Measurements from ENCODE around the gene AIF1. TPM values are rescaled to one million over a fixed set of nuclear protein-coding genes. Genes with fewer than 3 reads are reported as not detected.

AIF1 gene
- total RNA-seq, 5 donors from 2014 or later (not counting 1 experiment from before 2014, with no cell fraction given), result 7.6 to 54.3 (median 18.1) TPM

DNA sequence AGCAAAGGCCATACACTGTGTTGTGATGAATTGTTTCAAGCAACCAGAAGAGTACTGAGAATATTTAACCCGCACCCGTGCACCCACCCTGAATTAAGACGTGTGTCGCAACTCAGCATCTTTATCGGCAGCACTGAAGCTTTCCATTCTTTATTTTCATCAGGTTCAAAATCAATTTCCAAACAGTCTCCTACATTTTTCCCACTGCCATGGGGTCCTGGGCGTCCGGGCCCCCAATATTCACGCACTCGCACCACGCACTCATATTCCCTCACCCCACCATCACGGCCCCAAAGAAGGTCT is 34.6 kb upstream of the AIF1 start:
- ChIA-PET CTCF (interaction anchor here (0.9 to 8.3 kb wide), 11 partner anchors 10 to 88 kb away, joined by 3 to 167 read pairs (median 7); partner anchors contain the start of genes DDX39B (in 1 of the 2), NCR3 (in 1 of the 2) and NFKBIL1 (in 1 of the 2)), POLR2A (interaction anchor here (0.7 to 1.2 kb wide), 4 partner anchors 12 to 29 kb away, joined by 3 read pairs; partner anchors contain the start of gene NCR3 (in 1 of the 2))
- Histone ChIP-seq H3K36me3 (ENCODE audit: control insufficient read depth in 2 of 2, extremely low read depth in 1 of 2, insufficient read depth in 1 of 2, low read length in 1 of 2) (peaks cover 0 to 18% of the 10 kb centered on the region in 2 donors), H3K27ac (ENCODE audit: low read length) (peak overlapping the region; percentile 92), H3K9me3 (no peaks in the 10 kb centered on the region), H3K4me1 (ENCODE audit: control insufficient read depth in 1 of 2, extremely low read depth in 1 of 2, insufficient read depth in 2 of 2, low read length in 2 of 2) (peaks cover 35 to 85% of the 10 kb centered on the region in 2 experiments), H3K4me3 (ENCODE audit: control insufficient read depth in 1 of 2, extremely low read depth in 1 of 2, low read length in 1 of 2) (peak overlapping the region; percentile 86 to 99), H3K27me3 (replicated peaks in 1 of 2; ENCODE audit: control insufficient read depth in 2 of 2, extremely low read depth in 1 of 2, insufficient read depth in 2 of 2, low read length in 1 of 2) (no peaks in the 10 kb centered on the region)
- Mint-ChIP-seq H3K27me3 (no peaks in the 10 kb centered on the region), H3K4me3 (peak overlapping the region; percentile 97 to 100 (median 99)), H3K27ac (peak overlapping the region; percentile 94 to 98), H3K36me3 (peaks cover 36% of the 10 kb centered on the region), H3K9me3 (no peaks in the 10 kb centered on the region), H3K4me1 (peaks cover 75 to 82% (median 81%) of the 10 kb centered on the region in 3 donors)
- DNase-seq, result peak in 1 of 35 experiments; percentile 29
- no peak for ATAC-seq (replicated peaks in 1 of 4)
- WGBS (ENCODE audit: insufficient coverage), result 4% methylated on average over 9 of the region's 11 CpGs

GRCh38 chr6:31580807-31581433 is 34.1 kb upstream of the AIF1 start:
- ChIA-PET CTCF (interaction anchor here (0.5 to 8.3 kb wide), 11 partner anchors 11 to 1079 kb away, joined by 3 to 167 read pairs (median 7); partner anchors contain the start of genes DDX39B (in 1 of the 2) and NCR3 (in 1 of the 2)), POLR2A (interaction anchor here (0.6 to 1.2 kb wide), 4 partner anchors 13 to 71 kb away, joined by 3 to 7 read pairs (median 4); no protein-coding TSS in a partner anchor)
- peaks cover 36% of the 10 kb centered on the region for H3K36me3 Mint-ChIP-seq
- ATAC-seq (replicated peaks in 1 of 4) (peak; percentile 65 to 70 (median 68)), DNase-seq (peak; percentile 69 to 93 (median 85))
- H3K9me3 Mint-ChIP-seq, result no peaks in the 10 kb centered on the region
- peak overlapping the region; percentile 97 to 100 (median 99) for H3K4me3 Mint-ChIP-seq
- peaks cover 75 to 83% (median 81%) of the 10 kb centered on the region in 3 donors for H3K4me1 Mint-ChIP-seq
- peak overlapping the region; percentile 86 to 99 for H3K4me3 ChIP-seq (ENCODE audit: control insufficient read depth in 1 of 2, extremely low read depth in 1 of 2, low read length in 1 of 2)
- no peaks in the 10 kb centered on the region for H3K27me3 Mint-ChIP-seq
- H3K27me3 ChIP-seq (replicated peaks in 1 of 2; ENCODE audit: control insufficient read depth in 2 of 2, extremely low read depth in 1 of 2, insufficient read depth in 2 of 2, low read length in 1 of 2), result no peaks in the 10 kb centered on the region
- H3K4me1 ChIP-seq (ENCODE audit: control insufficient read depth in 1 of 2, extremely low read depth in 1 of 2, insufficient read depth in 2 of 2, low read length in 2 of 2), result peaks cover 39 to 86% of the 10 kb centered on the region in 2 experiments
- no peaks in the 10 kb centered on the region for H3K9me3 ChIP-seq
- H3K27ac ChIP-seq (ENCODE audit: low read length), result peak overlapping the region; percentile 92
- peaks cover 0 to 18% of the 10 kb centered on the region in 2 donors for H3K36me3 ChIP-seq (ENCODE audit: control insufficient read depth in 2 of 2, extremely low read depth in 1 of 2, insufficient read depth in 1 of 2, low read length in 1 of 2)
- peak overlapping the region; percentile 94 to 98 for H3K27ac Mint-ChIP-seq
- WGBS (ENCODE audit: insufficient coverage), result 0% methylated on average over 62 of the region's 62 CpGs

GRCh38 chr6:31581434-31582229 is 33.4 kb upstream of the AIF1 start:
- ATAC-seq (replicated peaks in 1 of 4) (peak in 1 of 4 experiments; percentile 1), DNase-seq (peak in 3 of 35 experiments; percentile 29 to 44 (median 44))
- H3K4me3 Mint-ChIP-seq, result peak overlapping the region; percentile 97 to 100 (median 99)
- H3K36me3 ChIP-seq (ENCODE audit: control insufficient read depth in 2 of 2, extremely low read depth in 1 of 2, insufficient read depth in 1 of 2, low read length in 1 of 2), result peaks cover 0 to 18% of the 10 kb centered on the region in 2 donors
- peak overlapping the region; percentile 94 to 98 for H3K27ac Mint-ChIP-seq
- H3K27me3 ChIP-seq (replicated peaks in 1 of 2; ENCODE audit: control insufficient read depth in 2 of 2, extremely low read depth in 1 of 2, insufficient read depth in 2 of 2, low read length in 1 of 2), result no peaks in the 10 kb centered on the region
- peaks cover 75 to 83% (median 81%) of the 10 kb centered on the region in 3 donors for H3K4me1 Mint-ChIP-seq
- no peaks in the 10 kb centered on the region for H3K9me3 ChIP-seq
- H3K27ac ChIP-seq (ENCODE audit: low read length), result peak overlapping the region; percentile 92
- H3K36me3 Mint-ChIP-seq, result peaks cover 35% of the 10 kb centered on the region
- CTCF ChIA-PET, result interaction anchor here (0.5 to 8.3 kb wide), 10 partner anchors 12 to 1080 kb away, joined by 3 to 167 read pairs (median 6); partner anchors contain the start of genes NCR3 (in 1 of the 2) and NFKBIL1 (in 1 of the 2)
- H3K4me1 ChIP-seq (ENCODE audit: control insufficient read depth in 1 of 2, extremely low read depth in 1 of 2, insufficient read depth in 2 of 2, low read length in 2 of 2), result peaks cover 42 to 90% of the 10 kb centered on the region in 2 experiments
- POLR2A ChIA-PET, result interaction anchor here (0.6 to 1.2 kb wide), 3 partner anchors 17 to 70 kb away, joined by 3 to 7 read pairs (median 4); no protein-coding TSS in a partner anchor
- no peaks in the 10 kb centered on the region for H3K27me3 Mint-ChIP-seq
- H3K4me3 ChIP-seq (ENCODE audit: control insufficient read depth in 1 of 2, extremely low read depth in 1 of 2, low read length in 1 of 2), result peak overlapping the region; percentile 86 to 99
- 1% methylated on average over 11 of the region's 21 CpGs for WGBS (ENCODE audit: insufficient coverage)
- no peaks in the 10 kb centered on the region for H3K9me3 Mint-ChIP-seq

- peaks cover 43 to 90% of the 10 kb centered on the region in 2 experiments for H3K4me1 ChIP-seq (ENCODE audit: control insufficient read depth in 1 of 2, extremely low read depth in 1 of 2, insufficient read depth in 2 of 2, low read length in 2 of 2)
- H3K27me3 ChIP-seq (replicated peaks in 1 of 2; ENCODE audit: control insufficient read depth in 2 of 2, extremely low read depth in 1 of 2, insufficient read depth in 2 of 2, low read length in 1 of 2), result no peaks in the 10 kb centered on the region
- Mint-ChIP-seq H3K4me1 (peaks cover 75 to 83% (median 81%) of the 10 kb centered on the region in 3 donors), H3K27me3 (no peaks in the 10 kb centered on the region), H3K27ac (peak within 1 kb of the TSS; percentile 94 to 98), H3K36me3 (peaks cover 29% of the 10 kb centered on the region), H3K4me3 (peak within 1 kb of the TSS; percentile 97 to 100 (median 99)), H3K9me3 (no peaks in the 10 kb centered on the region)
- peaks cover 0 to 17% of the 10 kb centered on the region in 2 donors for H3K36me3 ChIP-seq (ENCODE audit: control insufficient read depth in 2 of 2, extremely low read depth in 1 of 2, insufficient read depth in 1 of 2, low read length in 1 of 2)
- 0% methylated on average over 1 of the region's 3 CpGs for WGBS (ENCODE audit: insufficient coverage)
- peak; percentile 53 to 87 (median 77) for DNase-seq
- peak within 1 kb of the TSS; percentile 92 for H3K27ac ChIP-seq (ENCODE audit: low read length)
- H3K4me3 ChIP-seq (ENCODE audit: control insufficient read depth in 1 of 2, extremely low read depth in 1 of 2, low read length in 1 of 2), result peak within 1 kb of the TSS; percentile 86 to 99
- H3K9me3 ChIP-seq, result no peaks in the 10 kb centered on the region
- POLR2A ChIA-PET, result interaction anchor here (0.6 to 1.6 kb wide), 4 partner anchors 11 to 19 kb away, joined by 3 to 6 read pairs (median 3); partner anchors contain the start of gene NCR3 (in 1 of the 2)
- CTCF ChIA-PET, result interaction anchor here (0.6 to 8.3 kb wide), 13 partner anchors 7 to 292 kb away, joined by 3 to 167 read pairs (median 5); partner anchors contain the start of genes NCR3 (in 1 of the 2), NFKBIL1 (in 1 of the 2) and TNF (in 1 of the 2)
- ATAC-seq (replicated peaks in 1 of 4), result peak; percentile 66 to 76 (median 70)
These were observed 32.8 kb upstream of the AIF1 start, which contains the start of gene LTB for GRCh38 chr6:31582230-31582643. TSS of gene LTB (minus strand) at chr6:31582424. CDS start at chr6:31582417, 7 bp downstream.

DNA sequence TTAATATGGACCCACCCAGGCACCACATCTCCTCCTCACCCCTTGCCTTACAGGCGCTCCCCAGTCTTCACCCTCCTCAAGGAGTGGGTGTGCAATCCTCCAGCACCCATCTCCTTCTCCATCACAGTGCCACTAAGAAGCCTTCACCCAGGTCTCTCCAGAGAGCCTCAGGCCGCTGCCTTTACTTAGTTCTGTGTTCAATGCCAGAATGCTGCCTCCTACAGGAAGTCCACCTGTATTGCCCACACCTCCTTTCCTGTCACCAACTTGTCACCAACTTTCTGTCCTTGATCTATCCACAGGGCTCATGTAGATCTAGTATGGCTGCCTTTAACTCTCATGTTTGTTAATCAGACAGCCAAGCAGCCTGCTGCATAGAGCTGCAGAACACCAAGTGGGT is 29.5 kb upstream of the AIF1 start:
- peak overlapping the region; percentile 94 to 98 for H3K27ac Mint-ChIP-seq
- H3K27me3 Mint-ChIP-seq, result no peaks in the 10 kb centered on the region
- 65% methylated on average over 2 of the region's 2 CpGs for WGBS (ENCODE audit: insufficient coverage)
- no peaks in the 10 kb centered on the region for H3K9me3 Mint-ChIP-seq
- Histone ChIP-seq H3K4me1 (ENCODE audit: control insufficient read depth in 1 of 2, extremely low read depth in 1 of 2, insufficient read depth in 2 of 2, low read length in 2 of 2) (peaks cover 47 to 85% of the 10 kb centered on the region in 2 experiments), H3K4me3 (ENCODE audit: control insufficient read depth in 1 of 2, extremely low read depth in 1 of 2, low read length in 1 of 2) (peak overlapping the region in 1 of 2 donors; percentile 22), H3K27ac (ENCODE audit: low read length) (peak overlapping the region; percentile 86), H3K36me3 (ENCODE audit: control insufficient read depth in 2 of 2, extremely low read depth in 1 of 2, insufficient read depth in 1 of 2, low read length in 1 of 2) (no peaks in the 10 kb centered on the region), H3K9me3 (no peaks in the 10 kb centered on the region), H3K27me3 (replicated peaks in 1 of 2; ENCODE audit: control insufficient read depth in 2 of 2, extremely low read depth in 1 of 2, insufficient read depth in 2 of 2, low read length in 1 of 2) (no peaks in the 10 kb centered on the region)
- H3K4me1 Mint-ChIP-seq, result peaks cover 74 to 78% (median 76%) of the 10 kb centered on the region in 3 donors
- H3K4me3 Mint-ChIP-seq, result peak overlapping the region; percentile 13 to 97 (median 40)
- peak in 15 of 35 experiments; percentile 25 to 74 (median 44) for DNase-seq
- H3K36me3 Mint-ChIP-seq, result peaks cover 14% of the 10 kb centered on the region
- ATAC-seq (replicated peaks in 1 of 4), result peak in 1 of 4 experiments; percentile 8
- ChIA-PET CTCF (interaction anchor here in 1 of 2 donors (1.0 to 8.3 kb wide), 4 partner anchors 9 to 35 kb away, joined by 5 to 167 read pairs (median 18); partner anchors contain the start of gene NCR3), POLR2A (interaction anchor here in 1 of 2 donors (0.8 kb wide), 1 partner anchor 10 kb away, joined by 4 read pairs; the partner anchor contains the start of gene TNF)

Measured in T-cell (primary cell).